ENCODE results near the gene ZNF521. TPM values are rescaled to one million over a fixed set of nuclear protein-coding genes. Genes with fewer than 3 reads are reported as not detected.

The ZNF521 gene
- total and polyA plus RNA-seq, 2 donors (not counting 3 experiments of a cell fraction or from before 2014, with no cell fraction given): 111 to 168 TPM

- FAIRE-seq (no peak), DNase-seq (ENCODE audit: low read depth, low spot score) (no peak)
- BruUV-seq (replicated peaks): no TSS peak
- POLR2A ChIA-PET: interaction anchor here (0.6 kb wide), 1 partner anchor 127 kb away, joined by 3 read pairs; no protein-coding TSS in a partner anchor
- dilution Hi-C loops (cut with MboI; ENCODE audit: extremely low pct_ligation_motif_present, low sequenced_read_pairs): no loop called here
- H3K9me1 ChIP-seq (replicated peaks; ENCODE audit: control insufficient read depth, extremely low read depth, insufficient read depth, low read length): no peaks in the 10 kb centered on the region
- CTCF ChIA-PET: interaction anchor here (1.0 kb wide), 1 partner anchor 84 kb away, joined by 3 read pairs; no protein-coding TSS in a partner anchor
- intact Hi-C loops (cut with micrococcal nuclease): no loop called here
- no peak overlapping the region for H3K4me3 ChIP-seq (replicated peaks in 1 of 3; ENCODE audit: insufficient read depth in 1 of 3, low read depth in 1 of 3, low read length in 3 of 3)
- H3K79me2 ChIP-seq (ENCODE audit: control insufficient read depth, insufficient read depth, low read length): peaks cover 58% of the 10 kb centered on the region
- peaks cover 30% of the 10 kb centered on the region for H3K4me1 ChIP-seq (ENCODE audit: control insufficient read depth, extremely low read depth, insufficient read depth, low read length)
- H4K20me1 ChIP-seq (replicated peaks; ENCODE audit: control insufficient read depth, extremely low read depth, insufficient read depth, low read length): peaks cover under 1% of the 10 kb centered on the region
- no peak overlapping the region for H3K27ac ChIP-seq (ENCODE audit: insufficient read depth, low read depth, low read length)
- no peak overlapping the region for H3K9ac ChIP-seq (replicated peaks; ENCODE audit: extremely low read depth, insufficient read depth, low read length)
- TF ChIP-seq POLR2AphosphoS5 (IDR thresholded peaks at IDR 0.05; ENCODE audit: insufficient read depth, low read depth, low read length) (no peak), POLR2A (IDR thresholded peaks at IDR 0.05; ENCODE audit: low read depth, low read length) (no peak), MYC (IDR thresholded peaks at IDR 0.05; ENCODE audit: low read depth, low read length) (no peak), MAX (IDR thresholded peaks at IDR 0.05; ENCODE audit: insufficient read depth, insufficient read length) (no peak), EZH2 (IDR thresholded peaks at IDR 0.05; ENCODE audit: borderline replicate concordance, low read depth, low read length, severe bottlenecking) (no peak), FOS (IDR thresholded peaks at IDR 0.05; ENCODE audit: borderline replicate concordance, insufficient read depth, low read length) (no peak), JUN (IDR thresholded peaks at IDR 0.05; ENCODE audit: borderline replicate concordance, insufficient read depth, insufficient read length, low read depth) (no peak), CTCF (IDR thresholded peaks at IDR 0.05; ENCODE audit: extremely low read depth in 1 of 2, insufficient read depth in 1 of 2, low read depth in 1 of 2, low read length in 2 of 2) (no peak), GATA2 (IDR thresholded peaks at IDR 0.05; ENCODE audit: insufficient read depth, insufficient read length, low read depth, low read length) (no peak)
- no peaks in the 10 kb centered on the region for H3K9me3 ChIP-seq (replicated peaks; ENCODE audit: control insufficient read depth, insufficient read depth, low read length)
- no peak overlapping the region for H3K4me2 ChIP-seq (ENCODE audit: insufficient read depth, low read length)
- no peaks in the 10 kb centered on the region for H3K27me3 ChIP-seq (ENCODE audit: control insufficient read depth in 2 of 2, insufficient read depth in 2 of 2, low read length in 2 of 2)
- H3K36me3 ChIP-seq (ENCODE audit: control insufficient read depth in 2 of 2, extremely low read depth in 1 of 2, insufficient read depth in 2 of 2, low read length in 2 of 2): peaks cover 24 to 38% of the 10 kb centered on the region in 2 experiments
- no peak overlapping the region for H2AFZ ChIP-seq (ENCODE audit: low read depth, low read length)
These were observed 127.8 kb downstream of the ZNF521 start for GRCh38 chr18:25223899-25224886.

Data from endothelial cell of umbilical vein (primary cell).